ENCODE results near the gene FAF1.
"Not testable (repeated sequence)": the region's sequence is repeated elsewhere in the genome, so short reads cannot be mapped to it uniquely, and the experiment has no call there.

The FAF1 gene

GRCh38 chr1:50949286-50949982 lies 10.6 kb downstream of the FAF1 start:
- in situ Hi-C loops (cut with MboI; ENCODE audit: low pct_unique_long_range_greater_than_20kb, low sequenced_read_pairs, unreplicated experiment) = no loop called here
- TF ChIP-seq CTCF (IDR thresholded peaks at IDR 0.05; ENCODE audit: extremely low read depth, insufficient read depth, missing control alignments) = no peak
- no peak for DNase-seq (ENCODE audit: low spot score)

- no peak for TF ChIP-seq CTCF (IDR thresholded peaks at IDR 0.05; ENCODE audit: extremely low read depth, insufficient read depth, missing control alignments)
- DNase-seq (ENCODE audit: low spot score) = no peak
- in situ Hi-C loops (cut with MboI; ENCODE audit: low pct_unique_long_range_greater_than_20kb, low sequenced_read_pairs, unreplicated experiment) = no loop called here
Observed at GRCh38 chr1:50942334-50942733, 17.7 kb downstream of the FAF1 start.

GRCh38 chr1:50940291-50940690 lies 19.8 kb downstream of the FAF1 start:
- in situ Hi-C loops (cut with MboI; ENCODE audit: low pct_unique_long_range_greater_than_20kb, low sequenced_read_pairs, unreplicated experiment) = no loop called here
- DNase-seq (ENCODE audit: low spot score) = no peak
- no peak for TF ChIP-seq CTCF (IDR thresholded peaks at IDR 0.05; ENCODE audit: extremely low read depth, insufficient read depth, missing control alignments)

- no peak for TF ChIP-seq CTCF (IDR thresholded peaks at IDR 0.05; ENCODE audit: extremely low read depth, insufficient read depth, missing control alignments)
- in situ Hi-C loops (cut with MboI; ENCODE audit: low pct_unique_long_range_greater_than_20kb, low sequenced_read_pairs, unreplicated experiment) = loop anchor here (10.0 kb wide), 1 partner anchor 108 kb away; no protein-coding TSS in a partner anchor
- no peak for DNase-seq (ENCODE audit: low spot score)
Observed at GRCh38 chr1:50936321-50936720, 23.7 kb downstream of the FAF1 start.

- DNase-seq (ENCODE audit: low spot score) = not testable (repeated sequence)
- in situ Hi-C loops (cut with MboI; ENCODE audit: low pct_unique_long_range_greater_than_20kb, low sequenced_read_pairs, unreplicated experiment) = loop anchor here (10.0 kb wide), 1 partner anchor 110 kb away; no protein-coding TSS in a partner anchor
Observed at GRCh38 chr1:50935276-50935675, 24.8 kb downstream of the FAF1 start.

GRCh38 chr1:50934838-50935237 lies 25.2 kb downstream of the FAF1 start:
- in situ Hi-C loops (cut with MboI; ENCODE audit: low pct_unique_long_range_greater_than_20kb, low sequenced_read_pairs, unreplicated experiment) = loop anchor here (10.0 kb wide), 1 partner anchor 110 kb away; no protein-coding TSS in a partner anchor
- no peak for TF ChIP-seq CTCF (IDR thresholded peaks at IDR 0.05; ENCODE audit: extremely low read depth, insufficient read depth, missing control alignments)
- no peak for DNase-seq (ENCODE audit: low spot score)

- DNase-seq (ENCODE audit: low spot score) = not testable (repeated sequence)
- in situ Hi-C loops (cut with MboI; ENCODE audit: low pct_unique_long_range_greater_than_20kb, low sequenced_read_pairs, unreplicated experiment) = loop anchor here (10.0 kb wide), 1 partner anchor 111 kb away; no protein-coding TSS in a partner anchor
Observed at GRCh38 chr1:50933770-50934169, 26.3 kb downstream of the FAF1 start.

- in situ Hi-C loops (cut with MboI; ENCODE audit: low pct_unique_long_range_greater_than_20kb, low sequenced_read_pairs, unreplicated experiment) = loop anchor here (10.0 kb wide), 1 partner anchor 113 kb away; no protein-coding TSS in a partner anchor
Observed at GRCh38 chr1:50932043-50932442, 28.0 kb downstream of the FAF1 start.

More at GRCh38 chr1:50932043-50932442, 28.0 kb downstream of the FAF1 start:
- not testable (repeated sequence) for DNase-seq (ENCODE audit: low spot score)
